Glomerular visceral epithelial cell (primary cell): ENCODE measurements around the gene RASD2.
"Not testable (repeated sequence)": the region's sequence is repeated elsewhere in the genome, so short reads cannot be mapped to it uniquely, and the experiment has no call there.

ENCODE experiments used
- DNase-seq: peaks from one replicate; pipeline ENCODE4 v3.0.0-alpha.2; 2016; ENCODE audit errors: extremely low spot score

RASD2 gene, protein sequence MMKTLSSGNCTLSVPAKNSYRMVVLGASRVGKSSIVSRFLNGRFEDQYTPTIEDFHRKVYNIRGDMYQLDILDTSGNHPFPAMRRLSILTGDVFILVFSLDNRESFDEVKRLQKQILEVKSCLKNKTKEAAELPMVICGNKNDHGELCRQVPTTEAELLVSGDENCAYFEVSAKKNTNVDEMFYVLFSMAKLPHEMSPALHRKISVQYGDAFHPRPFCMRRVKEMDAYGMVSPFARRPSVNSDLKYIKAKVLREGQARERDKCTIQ

DNA sequence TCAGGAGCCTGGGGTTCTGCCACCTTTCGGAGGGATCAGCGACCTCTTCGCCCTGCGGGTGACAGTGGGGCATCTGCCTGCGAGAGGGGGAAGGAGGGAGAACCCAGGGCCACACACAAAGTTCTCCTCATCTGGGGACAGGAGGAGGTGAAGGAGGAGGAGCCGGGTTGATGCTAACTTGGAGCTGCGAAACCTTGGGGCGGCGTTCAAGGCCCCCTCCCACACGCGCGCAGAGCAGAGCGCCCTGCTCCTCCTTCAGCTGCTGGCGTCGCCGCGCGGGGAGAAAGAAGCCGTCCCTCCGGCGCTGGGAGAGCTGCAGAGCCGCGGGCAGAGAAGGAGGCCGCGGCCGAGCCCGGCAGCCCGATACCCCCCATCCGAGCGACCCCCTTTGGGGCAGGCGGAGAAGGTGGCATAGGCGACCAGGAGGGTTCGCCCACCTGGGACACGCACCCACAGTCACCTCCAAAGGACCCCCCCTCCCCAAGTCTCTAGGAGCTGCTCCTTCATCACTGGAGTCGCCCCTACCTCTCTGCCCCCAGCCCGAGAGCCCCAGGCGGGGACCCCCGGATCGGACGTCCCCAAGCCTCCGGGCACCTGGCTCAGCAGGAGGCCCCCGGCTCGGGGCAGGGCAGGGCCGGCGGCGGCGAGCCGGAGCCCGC is at the start of gene RASD2:
TSS of gene RASD2 (plus strand) at position 237 of the 659 bp plus-strand sequence. CDS start 5,979 bp downstream, outside the sequence.
- peak; percentile 31 for DNase-seq

DNA sequence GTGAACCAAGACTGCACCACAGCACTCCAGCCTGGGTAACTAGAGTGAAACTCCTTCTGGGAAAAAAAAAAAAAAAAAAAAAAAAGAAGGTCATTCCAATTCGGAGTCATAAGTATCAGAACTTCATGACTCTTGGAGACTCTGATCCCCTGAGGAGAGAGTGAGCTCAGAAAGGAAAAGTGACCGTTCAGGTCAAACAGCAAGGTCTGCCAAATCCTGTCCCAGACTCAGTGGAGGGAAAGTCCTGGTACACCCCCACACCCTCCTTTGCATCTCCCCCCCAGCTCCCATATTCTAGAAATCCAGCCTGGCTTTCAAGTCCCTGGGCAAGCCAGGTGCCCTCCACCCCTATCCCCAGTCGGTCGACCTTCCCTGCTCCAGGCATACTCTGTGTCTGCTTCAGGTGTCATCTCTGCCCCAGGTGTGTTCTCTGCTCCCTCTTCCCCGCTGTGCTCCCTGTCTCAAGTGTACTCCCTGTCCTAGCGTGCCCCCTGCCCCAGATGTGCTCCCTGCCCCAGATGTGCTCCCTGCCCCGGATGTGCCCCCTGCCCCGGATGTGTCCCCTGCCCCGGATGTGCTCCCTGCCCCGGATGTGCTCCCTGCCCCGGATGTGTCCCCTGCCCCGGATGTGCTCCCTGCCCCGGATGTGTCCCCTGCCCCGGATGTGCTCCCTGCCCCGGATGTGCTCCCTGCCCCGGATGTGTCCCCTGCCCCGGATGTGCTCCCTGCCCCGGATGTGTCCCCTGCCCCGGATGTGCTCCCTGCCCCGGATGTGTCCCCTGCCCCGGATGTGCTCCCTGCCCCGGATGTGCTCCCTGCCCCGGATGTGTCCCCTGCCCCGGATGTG is 49.3 kb upstream of the RASD2 start:
- DNase-seq, result not testable (repeated sequence)

DNA sequence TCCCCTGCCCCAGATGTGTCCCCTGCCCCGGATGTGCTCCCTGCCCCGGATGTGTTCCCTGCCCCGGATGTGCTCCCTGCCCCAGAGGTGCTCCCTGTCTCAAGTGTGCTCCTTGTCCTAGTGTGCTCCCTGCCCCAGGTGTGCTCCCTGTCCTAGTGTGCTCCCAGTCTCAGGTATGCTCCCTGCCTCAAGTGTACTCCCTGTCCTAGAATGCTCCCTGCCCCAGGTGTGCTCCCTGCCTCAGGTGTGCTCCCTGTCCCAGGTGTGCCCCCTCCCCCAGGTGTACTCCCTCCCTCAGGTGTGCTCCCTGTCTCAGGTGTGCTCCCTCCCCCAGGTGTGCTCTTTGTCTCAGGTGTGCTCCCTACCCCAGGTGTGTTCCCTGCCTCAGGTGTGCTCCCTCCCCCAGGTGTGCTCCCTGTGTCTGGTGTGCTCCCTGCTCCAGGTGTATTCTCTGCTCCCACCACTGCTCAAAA is 48.7 kb upstream of the RASD2 start:
- no peak for DNase-seq

DNA sequence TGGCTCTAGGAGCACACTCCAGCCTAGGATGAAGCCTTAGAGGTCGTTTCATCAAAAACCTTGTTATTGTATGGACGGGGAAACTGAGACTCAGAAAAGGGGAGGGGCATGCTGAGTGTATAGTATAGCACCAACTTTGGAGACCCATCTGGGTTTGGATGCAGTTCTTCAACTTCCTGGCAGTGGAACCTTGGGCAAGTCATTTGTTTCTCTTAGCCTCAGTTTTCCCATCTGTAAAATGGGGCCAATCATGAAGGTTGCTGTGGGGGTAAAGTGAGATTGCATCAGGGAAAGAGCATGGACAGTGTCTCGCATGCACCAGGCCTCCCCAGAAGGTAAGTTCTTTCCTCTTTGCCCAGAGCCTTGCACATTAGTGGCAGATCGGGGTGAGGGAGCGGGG is 47.6 kb upstream of the RASD2 start:
- no peak for DNase-seq

DNA sequence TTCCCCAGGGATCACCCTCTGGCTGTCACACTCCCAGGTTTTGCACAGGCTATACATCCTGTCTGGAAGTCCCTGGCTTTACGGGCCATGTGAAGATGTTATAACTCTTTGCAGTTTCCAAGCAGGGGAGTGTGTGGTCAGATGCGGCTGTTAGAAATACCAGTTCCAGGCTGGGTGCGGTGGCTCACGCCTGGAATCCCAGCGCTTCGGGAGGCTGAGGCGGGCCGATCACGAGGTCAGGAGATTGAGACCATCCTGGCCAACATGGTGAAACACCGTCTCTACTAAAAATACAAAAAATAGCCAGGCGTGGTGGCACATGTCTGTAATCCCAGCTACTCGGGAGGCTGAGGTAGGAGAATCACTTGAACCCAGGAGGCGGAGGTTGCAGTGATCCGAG is 44.9 kb upstream of the RASD2 start:
- not testable (repeated sequence) for DNase-seq

DNA sequence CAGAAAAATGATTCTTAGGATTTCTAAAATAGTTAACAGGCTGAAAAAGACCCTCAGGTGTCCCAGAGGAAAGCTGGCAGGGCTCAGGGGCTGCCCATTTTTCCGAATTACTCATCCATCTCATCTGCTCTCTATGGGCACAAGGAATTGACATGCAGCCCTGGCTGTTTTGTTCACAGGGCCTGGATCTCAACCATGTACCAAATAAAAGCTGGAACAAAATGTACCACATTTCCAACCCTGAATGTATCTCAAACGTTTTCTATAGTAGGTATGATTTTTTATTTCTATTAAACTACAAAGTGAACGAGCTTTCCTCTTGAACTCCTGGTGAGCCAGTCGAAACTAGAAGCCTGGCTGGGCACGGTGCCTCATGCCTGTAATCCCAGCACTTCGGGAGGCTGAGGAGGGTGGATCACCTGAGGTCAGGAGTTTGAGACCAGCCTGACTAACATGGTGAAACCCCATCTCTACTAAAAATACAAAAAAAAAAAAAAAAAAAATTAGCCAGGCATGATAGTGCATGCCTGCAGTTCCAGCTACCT is 43.8 kb upstream of the RASD2 start:
- no peak for DNase-seq

DNA sequence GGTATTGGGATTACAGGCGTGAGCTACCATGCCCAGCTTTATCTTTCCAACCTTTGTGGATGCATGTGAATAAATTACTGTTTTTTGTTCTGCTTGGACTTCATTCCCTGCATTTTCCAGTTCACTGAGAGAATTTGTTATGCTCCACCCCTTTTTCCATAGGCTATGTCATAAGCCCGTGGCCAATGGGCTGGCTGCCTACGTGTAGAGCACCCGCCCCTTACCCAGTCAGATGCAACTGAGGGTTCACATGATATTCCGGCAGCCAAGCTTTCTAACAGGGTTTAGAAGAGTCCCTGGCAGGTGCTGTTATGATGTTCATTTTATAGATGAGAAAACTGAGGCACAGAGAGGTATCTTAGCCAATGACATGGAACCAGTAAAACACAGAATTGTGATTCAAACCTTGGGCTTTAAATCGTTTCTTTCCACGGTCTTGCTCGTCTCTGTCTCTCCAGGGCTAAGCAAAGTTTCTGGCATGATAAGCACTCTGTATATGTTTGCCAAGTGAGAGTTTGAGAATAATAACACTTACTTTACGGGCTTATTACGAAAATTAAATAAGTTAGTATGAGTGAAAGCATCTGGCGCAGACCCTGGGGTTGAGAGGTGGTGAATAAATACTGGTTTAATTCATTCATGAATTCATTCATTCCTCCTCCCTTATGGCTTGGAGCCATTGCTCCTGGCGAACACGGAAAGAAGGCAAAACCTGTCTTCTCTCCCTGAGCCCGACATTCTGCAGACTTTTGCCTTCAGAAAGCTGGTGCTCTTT is 42.4 kb upstream of the RASD2 start:
- DNase-seq, result no peak

DNA sequence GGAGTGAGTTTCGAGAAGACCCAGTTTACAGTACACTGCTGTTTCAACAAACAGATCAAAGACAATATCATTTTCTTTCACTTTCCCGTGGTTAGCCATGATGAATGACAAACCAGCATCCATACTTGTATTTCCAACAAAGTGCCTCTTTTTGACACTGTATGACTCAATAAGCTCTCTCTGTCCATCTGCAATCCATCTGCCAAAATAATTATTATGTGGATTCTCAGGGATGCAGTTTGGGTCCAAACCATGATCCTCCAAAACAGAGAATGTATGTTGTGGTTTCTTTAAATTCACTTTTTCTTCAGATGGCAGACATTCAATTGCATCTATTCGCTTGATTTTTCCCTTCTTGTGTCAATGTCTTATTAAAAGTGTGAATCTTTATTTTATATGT is 37.8 kb upstream of the RASD2 start:
- DNase-seq, result no peak

DNA sequence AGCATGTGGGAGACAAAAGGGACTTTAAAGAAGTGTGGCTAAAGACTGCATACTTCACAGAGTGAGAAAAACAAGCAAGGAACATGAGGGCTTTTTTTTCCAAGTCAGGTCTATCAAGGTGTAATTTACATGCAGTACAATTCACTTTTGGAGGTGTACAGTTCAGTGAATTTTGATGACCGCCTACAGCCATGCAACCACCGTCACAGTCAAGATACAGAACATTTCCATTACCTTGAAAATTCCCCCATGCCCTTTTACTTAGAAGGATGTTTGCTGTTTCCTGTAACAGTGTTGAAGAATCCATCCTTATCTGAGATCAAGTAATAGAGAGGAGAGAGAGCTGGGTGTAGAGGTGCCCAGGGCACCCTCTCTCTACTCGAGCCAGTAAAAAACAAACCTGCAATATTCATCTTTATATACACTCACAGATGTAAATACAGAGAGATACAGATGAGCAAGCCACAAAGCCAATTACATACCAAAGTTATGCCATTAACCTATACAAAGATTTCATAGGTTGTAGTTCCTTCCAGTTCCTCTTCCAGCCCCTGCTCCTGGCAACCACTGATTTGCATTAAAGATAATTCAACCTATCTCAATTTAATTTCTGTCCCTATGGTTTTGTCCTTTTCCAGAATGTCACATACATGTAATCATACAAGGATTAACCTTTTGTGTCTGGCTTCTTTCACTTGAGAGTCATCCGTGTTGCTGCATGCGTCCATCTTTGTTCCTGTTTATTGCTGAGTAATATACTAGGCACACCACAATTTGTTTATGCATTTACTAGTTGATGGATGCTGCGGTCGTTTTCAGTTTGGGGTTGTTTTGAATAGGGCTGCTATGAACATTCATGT is 35.0 kb upstream of the RASD2 start:
- DNase-seq, result no peak

DNA sequence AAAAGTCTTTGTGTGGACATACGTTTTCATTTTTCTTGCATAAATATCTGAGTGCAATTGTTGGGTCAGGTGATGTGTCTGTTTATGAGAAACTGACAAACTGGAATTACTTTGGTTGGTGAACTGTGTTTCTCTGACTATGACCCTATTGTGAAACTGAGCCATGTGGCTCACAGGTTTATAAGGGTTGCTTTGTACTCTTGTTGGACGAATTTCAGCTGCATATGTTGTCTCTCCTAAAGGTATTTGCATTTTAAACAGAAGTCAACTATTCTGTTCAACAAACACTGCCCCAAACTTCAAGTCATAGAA is 34.4 kb upstream of the RASD2 start:
- DNase-seq, result no peak

DNA sequence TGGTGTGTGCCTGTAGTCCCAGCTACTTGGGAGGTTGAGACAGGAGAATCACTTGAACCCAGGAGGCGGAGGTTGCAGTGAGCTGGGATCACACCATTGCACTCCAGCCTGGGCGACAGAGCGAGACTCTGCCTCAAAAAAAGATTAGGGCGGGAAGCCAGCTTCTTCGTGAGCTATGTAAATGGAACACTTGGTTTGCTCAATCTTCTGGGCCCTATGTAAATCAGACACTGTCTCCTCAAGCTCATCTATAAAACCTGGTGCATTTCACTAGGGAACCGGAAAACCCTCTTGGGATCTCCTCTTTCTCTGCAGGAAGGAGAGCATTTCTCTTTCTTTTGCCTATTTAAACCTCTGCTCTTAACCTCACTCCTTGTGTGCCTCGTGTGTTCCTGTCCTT is 32.8 kb upstream of the RASD2 start:
- not testable (repeated sequence) for DNase-seq

DNA sequence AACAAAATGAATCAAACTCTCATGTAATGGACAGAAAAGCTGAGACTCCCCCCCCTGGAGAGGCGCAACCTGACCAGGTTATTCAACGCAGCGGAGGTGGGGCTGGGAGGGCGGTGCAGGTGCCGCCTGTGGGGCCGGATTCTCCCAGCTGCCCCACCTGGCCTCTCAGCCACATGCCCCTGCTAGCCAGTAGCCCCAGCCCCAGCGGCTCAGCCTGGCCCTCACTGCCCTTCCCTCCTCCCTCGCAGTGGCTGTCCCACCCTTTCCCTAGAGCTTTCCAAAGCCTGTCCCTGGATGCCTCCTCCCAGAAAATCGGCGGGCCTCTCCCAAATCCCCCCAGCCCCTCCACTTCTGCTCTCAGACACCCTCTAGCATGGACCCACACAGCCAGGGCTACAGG is 31.2 kb upstream of the RASD2 start:
- no peak for DNase-seq

DNA sequence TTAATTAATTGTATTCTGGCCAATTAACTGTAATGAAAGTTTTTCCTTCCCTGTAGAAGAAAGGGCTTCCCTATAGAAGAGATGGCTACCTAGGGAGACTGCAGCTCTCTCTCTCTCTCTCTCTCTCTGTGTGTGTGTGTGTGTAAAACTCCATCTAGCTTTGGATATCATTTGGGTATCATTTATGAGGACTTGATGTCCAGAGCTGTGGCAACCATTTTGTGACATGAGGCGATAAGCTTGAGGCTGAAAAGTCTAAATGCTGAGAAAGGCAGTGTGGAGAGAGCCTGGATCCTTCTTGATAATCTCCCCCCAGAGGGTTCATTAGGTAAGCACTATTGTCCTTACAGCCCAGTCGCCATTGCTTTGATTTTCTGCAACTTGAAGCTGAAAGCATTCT is 30.7 kb upstream of the RASD2 start:
- no peak for DNase-seq

DNA sequence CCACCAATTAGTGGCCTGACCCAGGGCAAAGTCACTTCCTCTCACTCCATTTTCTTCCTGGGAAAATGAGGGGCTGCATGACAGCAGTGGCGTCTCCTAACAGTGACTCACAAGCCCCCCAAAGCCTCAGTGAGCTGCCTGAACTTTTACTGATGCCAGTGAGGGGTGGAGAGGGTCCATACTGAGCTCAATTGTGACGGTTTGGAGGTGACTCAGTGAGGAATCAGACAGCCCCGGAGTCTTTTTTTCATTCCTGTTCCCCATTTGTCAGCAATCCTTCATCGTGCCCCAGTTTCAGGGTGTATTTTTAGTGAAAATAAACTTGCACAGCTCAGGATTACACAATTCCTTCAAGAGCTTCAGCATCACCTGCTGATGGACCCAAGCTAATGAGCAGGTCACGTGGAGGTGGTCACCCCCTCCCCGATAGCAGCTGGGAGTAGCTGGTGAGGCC is 30.1 kb upstream of the RASD2 start:
- no peak for DNase-seq

DNA sequence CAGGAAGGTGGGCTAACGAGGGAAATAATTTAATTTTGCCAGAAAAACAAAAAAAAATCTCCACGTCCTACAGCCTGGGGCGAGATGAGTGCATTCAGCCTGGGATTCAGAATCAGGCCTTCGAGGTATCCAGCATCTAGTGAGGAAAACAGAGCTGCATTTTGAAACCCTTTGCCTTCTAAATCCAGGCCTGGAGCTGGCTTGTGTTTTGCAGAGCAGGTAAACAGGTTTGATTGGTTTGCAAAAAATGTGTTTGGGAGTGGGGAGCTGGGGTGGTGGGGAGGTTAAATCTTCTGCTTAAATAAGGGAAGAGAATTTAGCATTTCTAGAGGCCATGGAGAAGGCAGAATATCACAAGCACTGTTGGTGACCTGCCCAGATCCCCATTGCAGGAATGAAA is 29.7 kb upstream of the RASD2 start:
- no peak for DNase-seq

DNA sequence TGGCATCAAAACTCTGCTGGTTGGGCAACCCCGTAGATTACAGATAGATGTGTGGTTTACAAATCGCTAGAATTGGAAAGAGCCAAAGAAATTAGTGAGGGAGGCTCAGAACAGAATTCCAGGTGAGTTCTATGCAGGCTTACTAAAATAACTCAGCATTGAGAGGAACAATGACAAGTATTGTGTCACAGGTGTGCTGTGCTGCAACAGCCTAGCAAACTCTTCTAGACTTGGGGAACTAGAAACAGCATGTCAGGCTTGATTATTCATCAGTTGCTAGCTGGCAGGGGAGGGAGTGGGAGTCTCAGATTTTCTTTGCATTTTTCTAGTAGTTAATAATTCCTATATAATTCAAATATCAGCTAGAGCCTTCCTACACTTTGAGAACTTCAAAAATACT is 26.3 kb upstream of the RASD2 start:
- DNase-seq, result no peak

DNA sequence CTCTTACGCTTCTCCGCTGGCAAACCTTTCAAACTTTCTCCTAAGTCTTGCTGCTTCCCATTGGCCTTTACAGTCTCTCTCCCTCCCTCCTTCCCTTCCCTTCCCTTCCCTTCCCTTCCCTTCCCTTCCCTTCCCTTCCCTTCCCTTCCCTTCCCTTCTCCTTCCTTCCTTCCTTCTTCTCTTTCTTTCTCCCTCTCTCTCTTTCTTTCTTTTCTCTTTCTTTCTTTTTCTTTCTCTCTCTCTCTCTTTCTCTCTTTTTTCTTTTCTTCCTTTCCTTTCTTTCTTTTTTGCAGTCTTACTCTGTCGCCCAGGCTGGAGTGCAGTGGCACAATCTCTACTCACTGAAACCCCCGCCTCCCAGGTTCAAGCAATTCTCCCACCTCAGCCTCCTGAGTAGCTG is 24.7 kb upstream of the RASD2 start:
- DNase-seq, result not testable (repeated sequence)

DNA sequence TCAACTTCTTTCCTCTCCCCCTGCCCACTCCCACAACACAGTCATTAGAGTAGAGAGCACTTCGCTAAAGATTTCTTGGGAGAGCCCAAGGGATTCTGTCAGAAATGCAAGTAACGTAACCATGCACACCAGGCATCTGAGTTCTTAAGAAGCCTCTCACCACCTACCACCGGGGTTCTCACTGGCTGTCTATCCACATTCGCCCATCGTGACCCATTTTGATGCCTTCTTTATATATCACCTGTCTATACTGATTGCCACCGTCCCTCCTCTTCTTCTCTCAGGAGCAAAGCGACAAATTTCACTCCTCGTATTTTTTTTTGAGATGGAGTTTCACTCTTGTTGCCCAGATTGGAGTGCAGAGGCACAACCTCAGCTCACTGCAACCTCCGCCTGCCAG is 23.9 kb upstream of the RASD2 start:
- no peak for DNase-seq

DNA sequence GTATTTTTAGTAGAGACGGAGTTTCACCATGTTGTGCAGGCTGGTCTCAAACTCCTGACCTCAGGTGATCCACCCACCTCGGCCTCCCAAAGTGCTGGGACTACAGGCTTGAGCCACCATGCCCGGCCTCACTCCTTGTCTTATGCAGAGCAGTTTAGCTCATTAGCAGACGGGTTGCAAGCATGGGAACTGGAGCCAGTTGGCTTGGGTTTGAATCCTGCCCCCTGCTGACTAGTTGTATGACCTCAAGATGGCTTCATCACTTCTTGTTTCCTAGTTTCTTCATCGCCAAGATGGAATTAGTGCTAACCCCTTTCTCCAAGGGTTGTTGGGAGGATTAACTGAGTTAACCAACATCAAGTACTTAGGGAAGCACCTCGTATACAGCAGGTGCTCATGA is 23.4 kb upstream of the RASD2 start:
- no peak for DNase-seq

DNA sequence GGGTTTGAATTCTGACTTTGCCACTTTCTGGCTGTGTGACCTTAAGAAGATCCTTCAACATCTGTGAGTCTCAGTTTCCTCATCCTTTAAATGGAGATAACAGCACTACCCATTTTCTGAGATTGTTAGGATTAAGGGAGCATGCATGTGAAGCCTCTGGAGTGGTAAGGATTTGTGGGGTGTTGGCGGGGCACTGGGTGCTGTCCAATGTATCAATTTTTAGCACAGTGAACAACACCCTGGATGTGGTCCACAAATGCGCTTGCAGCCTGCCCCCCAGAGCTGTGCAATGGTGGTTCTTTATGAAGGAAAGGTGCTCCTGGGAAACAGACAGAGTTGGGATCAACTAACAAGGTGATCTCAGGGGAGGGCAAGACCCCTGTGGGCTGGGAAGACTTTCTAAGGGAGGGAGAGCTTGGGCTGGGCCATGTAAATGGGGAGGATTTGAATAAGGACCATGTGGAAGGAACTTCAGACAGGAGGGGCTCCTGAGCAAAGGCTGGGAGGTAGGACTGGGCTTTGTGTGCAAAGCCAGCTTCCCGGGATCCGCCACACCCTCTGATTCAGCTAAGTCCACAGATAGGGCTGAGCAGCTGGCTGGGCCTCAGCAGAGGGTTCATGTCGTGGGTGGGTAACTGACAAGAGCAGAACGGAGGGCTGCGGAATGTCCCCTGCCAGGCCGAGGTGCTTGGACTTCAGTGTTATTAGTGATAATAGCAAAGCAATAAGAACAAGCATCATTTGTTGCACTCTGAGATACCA is 22.7 kb upstream of the RASD2 start:
- no peak for DNase-seq
